Measurements from ENCODE around the gene EFR3B.
"Not testable (repeated sequence)": the region's sequence is repeated elsewhere in the genome, so short reads cannot be mapped to it uniquely, and the experiment has no call there.

Gene EFR3B

GRCh38 chr2:25073025-25073424 lies 31.1 kb downstream of the EFR3B start:
- no peak for DNase-seq (ENCODE audit: low read depth)

GRCh38 chr2:25073914-25074313 lies 32.0 kb downstream of the EFR3B start:
- DNase-seq (ENCODE audit: low read depth): no peak

- no peak for DNase-seq (ENCODE audit: low read depth)
Observed at GRCh38 chr2:25074826-25075225, 33.0 kb downstream of the EFR3B start.

GRCh38 chr2:25076749-25077148 lies 34.9 kb downstream of the EFR3B start:
- DNase-seq (ENCODE audit: low read depth): no peak

GRCh38 chr2:25077789-25078169 lies 35.9 kb downstream of the EFR3B start:
- no peak for DNase-seq (ENCODE audit: low read depth)

- DNase-seq (ENCODE audit: low read depth): no peak
Observed at GRCh38 chr2:25078170-25079049, 36.5 kb downstream of the EFR3B start.

- DNase-seq (ENCODE audit: low read depth): no peak
Observed at GRCh38 chr2:25079050-25079635, 37.3 kb downstream of the EFR3B start.

- no peak for DNase-seq (ENCODE audit: low read depth)
Observed at GRCh38 chr2:25081237-25081790, 39.4 kb downstream of the EFR3B start.

GRCh38 chr2:25082002-25082622 lies 40.2 kb downstream of the EFR3B start:
- DNase-seq (ENCODE audit: low read depth): no peak

- no peak for DNase-seq (ENCODE audit: low read depth)
Observed at GRCh38 chr2:25085761-25086560, 44.1 kb downstream of the EFR3B start.

- no peak for DNase-seq (ENCODE audit: low read depth)
Observed at GRCh38 chr2:25088817-25089516, 47.1 kb downstream of the EFR3B start.

GRCh38 chr2:25089605-25090315 lies 47.9 kb downstream of the EFR3B start:
- no peak for DNase-seq (ENCODE audit: low read depth)

GRCh38 chr2:25090801-25091200 lies 48.9 kb downstream of the EFR3B start:
- DNase-seq (ENCODE audit: low read depth): no peak

- no peak for DNase-seq (ENCODE audit: low read depth)
Observed at GRCh38 chr2:25091265-25091664, 49.4 kb downstream of the EFR3B start.

GRCh38 chr2:25098056-25098455 lies 56.2 kb downstream of the EFR3B start:
- DNase-seq (ENCODE audit: low read depth): no peak

GRCh38 chr2:25098670-25099486 lies 57.0 kb downstream of the EFR3B start:
- DNase-seq (ENCODE audit: low read depth): no peak

GRCh38 chr2:25102352-25102751 lies 60.5 kb downstream of the EFR3B start:
- DNase-seq (ENCODE audit: low read depth): not testable (repeated sequence)

- no peak for DNase-seq (ENCODE audit: low read depth)
Observed at GRCh38 chr2:25103287-25103871, 61.5 kb downstream of the EFR3B start.

- DNase-seq (ENCODE audit: low read depth): no peak
Observed at GRCh38 chr2:25104736-25105135, 62.9 kb downstream of the EFR3B start.

Measured in stimulated activated CD4-positive, alpha-beta T cell treated with anti-CD3 and anti-CD28 coated beads, Interleukin-2, amount 100 ng/mL, for 4 hours (primary cell).